ENCODE results near the gene GNAO1. TPM values are rescaled to one million over a fixed set of nuclear protein-coding genes. Genes with fewer than 3 reads are reported as not detected.

The GNAO1 gene
- polyA plus RNA-seq, 3 donors = not detected

GRCh38 chr16:56306690-56307533 is 115.6 kb downstream of the GNAO1 start:
- H3K27me3 ChIP-seq (ENCODE audit: control insufficient read depth in 2 of 2, insufficient read depth in 2 of 2, low read length in 2 of 2) = no peaks in the 10 kb centered on the region
- H3K79me2 ChIP-seq (ENCODE audit: insufficient read depth, low read length) = no peaks in the 10 kb centered on the region
- Mint-ChIP-seq H3K4me3 (no peak overlapping the region), H3K27me3 (ENCODE audit: low read depth in 3 of 3) (peaks cover 4 to 11% (median 7%) of the 10 kb centered on the region in 3 donors), H3K36me3 (no peaks in the 10 kb centered on the region), H3K27ac (no peak overlapping the region), H3K4me1 (peaks cover 4% of the 10 kb centered on the region), H3K9me3 (peaks cover 0 to 2% (median 0%) of the 10 kb centered on the region in 7 donors)
- no peak overlapping the region for H2AFZ ChIP-seq (ENCODE audit: insufficient read depth, low read depth, low read length, poor library complexity, severe bottlenecking)
- intact Hi-C loops (cut with micrococcal nuclease) = no loop called here
- H3K27ac ChIP-seq (ENCODE audit: low read depth in 1 of 2, low read length in 2 of 2) = no peak overlapping the region
- no peaks in the 10 kb centered on the region for H3K4me1 ChIP-seq (ENCODE audit: control insufficient read depth in 1 of 2, insufficient read depth in 2 of 2, low read length in 2 of 2)
- no peaks in the 10 kb centered on the region for H3K36me3 ChIP-seq (replicated peaks in 1 of 2; ENCODE audit: control insufficient read depth in 1 of 2, insufficient read depth in 2 of 2, low read length in 2 of 2)
- 96% methylated on average over 7 of the region's 16 CpGs for WGBS (ENCODE audit: insufficient coverage)
- DNase-seq = no peak
- no peak for TF ChIP-seq CTCF (IDR thresholded peaks at IDR 0.05)
- H3K9me3 ChIP-seq (replicated peaks in 1 of 2; ENCODE audit: control insufficient read depth in 1 of 2, insufficient read depth in 1 of 2, low read length in 2 of 2) = no peaks in the 10 kb centered on the region
- H3K4me2 ChIP-seq (replicated peaks; ENCODE audit: extremely low read depth, low read length, poor library complexity, severe bottlenecking) = no peak overlapping the region
- H3K4me3 ChIP-seq (replicated peaks in 1 of 3; ENCODE audit: low read depth in 2 of 3, low read length in 3 of 3) = no peak overlapping the region
- H3K9ac ChIP-seq (ENCODE audit: insufficient read depth, low read length, poor library complexity, severe bottlenecking) = no peak overlapping the region
- H4K20me1 ChIP-seq (ENCODE audit: insufficient read depth, low read length) = no peaks in the 10 kb centered on the region

GRCh38 chr16:56307534-56307873 is 116.2 kb downstream of the GNAO1 start:
- Mint-ChIP-seq H3K4me1 (peaks cover 7% of the 10 kb centered on the region), H3K36me3 (no peaks in the 10 kb centered on the region), H3K27ac (no peak overlapping the region), H3K4me3 (peak overlapping the region in 1 of 2 donors; percentile 26), H3K9me3 (peaks cover 0 to 2% (median 0%) of the 10 kb centered on the region in 7 donors), H3K27me3 (ENCODE audit: low read depth in 3 of 3) (peaks cover 4 to 11% (median 7%) of the 10 kb centered on the region in 3 donors)
- Histone ChIP-seq H3K9ac (ENCODE audit: insufficient read depth, low read length, poor library complexity, severe bottlenecking) (no peak overlapping the region), H3K4me2 (replicated peaks; ENCODE audit: extremely low read depth, low read length, poor library complexity, severe bottlenecking) (no peak overlapping the region), H4K20me1 (ENCODE audit: insufficient read depth, low read length) (no peaks in the 10 kb centered on the region), H3K4me1 (ENCODE audit: control insufficient read depth in 1 of 2, insufficient read depth in 2 of 2, low read length in 2 of 2) (no peaks in the 10 kb centered on the region), H3K27ac (ENCODE audit: low read depth in 1 of 2, low read length in 2 of 2) (no peak overlapping the region), H3K9me3 (replicated peaks in 1 of 2; ENCODE audit: control insufficient read depth in 1 of 2, insufficient read depth in 1 of 2, low read length in 2 of 2) (no peaks in the 10 kb centered on the region), H3K36me3 (replicated peaks in 1 of 2; ENCODE audit: control insufficient read depth in 1 of 2, insufficient read depth in 2 of 2, low read length in 2 of 2) (no peaks in the 10 kb centered on the region), H3K27me3 (ENCODE audit: control insufficient read depth in 2 of 2, insufficient read depth in 2 of 2, low read length in 2 of 2) (no peaks in the 10 kb centered on the region), H2AFZ (ENCODE audit: insufficient read depth, low read depth, low read length, poor library complexity, severe bottlenecking) (no peak overlapping the region), H3K79me2 (ENCODE audit: insufficient read depth, low read length) (no peaks in the 10 kb centered on the region), H3K4me3 (replicated peaks in 1 of 3; ENCODE audit: low read depth in 2 of 3, low read length in 3 of 3) (no peak overlapping the region)
- 79% methylated on average over 2 of the region's 2 CpGs for whole genome bisulfite sequencing (ENCODE audit: insufficient coverage)
- DNase-seq = no peak
- intact Hi-C loops (cut with micrococcal nuclease) = no loop called here
- TF ChIP-seq CTCF (IDR thresholded peaks at IDR 0.05) = no peak

All from CD14-positive monocyte (primary cell).